Left renal cortex interstitium (tissue), 4 donors: ENCODE data around the gene NRIP1. TPM values are rescaled to one million over a fixed set of nuclear protein-coding genes. Genes with fewer than 3 reads are reported as not detected.

ENCODE experiments used
- DNase-seq, 4 donors: peaks; one replicate each; pipeline ENCODE4 v3.0.0-alpha.2; 2013; ENCODE audit warnings: low read depth in 4 of 4, low spot score in 2 of 4, missing footprints in 1 of 4
- polyA plus RNA-seq, 4 donors: library from polyadenylated mRNA; unstranded; fragments of 120-200 nt; gene quantifications; one replicate each; pipeline ENCODE4 v1.2.1, GENCODE V29; 2013; ENCODE audit not compliant: insufficient read length in 4 of 4

Gene NRIP1
- 10 to 100 TPM; 49.2 to 69.9 (median 58.9) TPM for polyA plus RNA-seq

GRCh38 chr21:15064576-15065391, at the start of gene NRIP1:
NRIP1 (minus strand) TSS chr21:15065000; CDS start chr21:14968192, 96,808 bp downstream.
- peak; percentile 74 to 87 (median 82) for DNase-seq

- no peak for DNase-seq
Measured at GRCh38 chr21:15112858-15113257, 48.1 kb upstream of the NRIP1 start.

GRCh38 chr21:15108801-15109200, 44.0 kb upstream of the NRIP1 start:
- DNase-seq, result no peak

DNA sequence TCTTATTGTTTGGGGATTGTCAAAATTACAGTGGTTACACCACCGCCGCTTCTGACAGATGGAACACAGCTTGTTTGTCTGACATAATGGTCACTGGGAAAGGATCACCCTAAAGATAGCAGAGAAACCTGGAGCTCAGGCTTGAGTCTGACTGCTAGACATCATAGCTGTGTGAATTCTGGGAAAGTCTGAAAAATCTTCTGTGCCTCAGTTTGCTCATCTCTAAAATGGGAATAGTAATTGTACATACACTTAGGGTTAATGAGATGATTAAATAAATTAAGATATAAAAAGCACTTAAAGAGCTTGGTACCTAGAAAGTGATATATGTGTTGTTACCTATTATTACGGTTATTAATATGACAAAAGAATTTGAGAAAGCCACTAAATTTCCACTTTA, 39.7 kb upstream of the NRIP1 start:
- DNase-seq, result no peak

GRCh38 chr21:15098908-15099307, 34.1 kb upstream of the NRIP1 start:
- no peak for DNase-seq

DNA sequence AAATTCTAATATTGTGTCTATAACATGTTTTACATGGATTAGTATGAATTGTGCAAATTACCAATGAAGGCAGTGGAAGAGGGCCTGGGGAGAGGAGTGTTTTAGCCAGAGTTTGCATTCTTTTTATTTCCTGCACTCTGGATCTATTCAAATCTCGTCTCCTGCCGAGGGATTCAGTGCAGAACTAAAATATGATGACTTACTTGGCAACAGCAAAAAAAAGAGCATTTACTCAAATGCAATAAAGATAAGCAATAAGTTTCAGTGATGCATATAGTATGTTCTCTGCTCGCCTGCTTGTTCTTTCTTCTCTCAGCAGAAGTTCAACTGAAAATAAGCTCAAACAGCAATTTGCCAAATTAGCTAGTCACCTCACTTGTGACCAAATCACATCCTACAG, 33.4 kb upstream of the NRIP1 start:
- no peak for DNase-seq

DNA sequence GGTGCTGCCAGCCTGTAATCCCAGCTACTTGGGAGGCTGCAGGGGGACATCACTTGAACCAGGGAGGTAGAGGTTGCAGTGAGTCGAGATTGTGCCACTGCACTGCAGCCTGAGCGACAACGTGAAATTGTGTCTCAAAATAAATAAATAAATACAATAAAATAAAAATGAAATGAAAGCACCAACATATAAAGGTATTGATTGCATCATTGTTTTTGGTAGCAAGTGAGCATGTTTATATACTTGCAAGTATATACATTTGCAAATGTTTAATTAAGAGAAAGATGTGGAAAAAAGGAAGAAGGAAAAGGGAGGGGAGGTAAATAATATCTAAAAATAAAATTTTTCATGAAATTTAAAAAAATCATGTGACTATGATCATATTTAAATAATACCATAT, 32.8 kb upstream of the NRIP1 start:
- no peak for DNase-seq

- DNase-seq, result no peak
Measured at GRCh38 chr21:15096146-15096545, 31.3 kb upstream of the NRIP1 start.

- DNase-seq, result no peak
Measured at GRCh38 chr21:15095326-15095725, 30.5 kb upstream of the NRIP1 start.

DNA sequence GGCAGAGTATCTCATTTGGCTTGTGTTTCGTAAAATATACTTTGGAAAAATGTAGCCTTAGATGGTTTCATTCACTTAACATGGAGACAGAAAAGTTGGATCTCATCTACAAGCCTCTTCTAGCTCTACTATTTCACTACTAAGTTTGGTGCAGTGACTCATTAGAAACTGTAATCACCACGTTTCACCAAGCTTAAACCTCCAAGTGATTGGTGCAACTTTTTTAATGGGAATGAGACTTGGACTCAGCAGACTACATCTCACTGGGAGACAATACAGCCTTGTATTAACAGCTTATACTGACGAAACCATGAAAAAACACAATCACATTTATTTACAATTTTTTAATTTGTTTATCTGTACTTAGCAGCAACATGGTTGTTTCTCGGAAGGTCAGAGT, 29.9 kb upstream of the NRIP1 start:
- no peak for DNase-seq

- no peak for DNase-seq
Measured at GRCh38 chr21:15093216-15093615, 28.4 kb upstream of the NRIP1 start.

- no peak for DNase-seq
Measured at GRCh38 chr21:15092745-15093144, 27.9 kb upstream of the NRIP1 start.

GRCh38 chr21:15090390-15090789, 25.6 kb upstream of the NRIP1 start:
- DNase-seq, result no peak

GRCh38 chr21:15088488-15088887, 23.7 kb upstream of the NRIP1 start:
- no peak for DNase-seq

GRCh38 chr21:15084668-15085067, 19.9 kb upstream of the NRIP1 start:
- no peak for DNase-seq

GRCh38 chr21:15080526-15080925, 15.7 kb upstream of the NRIP1 start:
- no peak for DNase-seq

DNA sequence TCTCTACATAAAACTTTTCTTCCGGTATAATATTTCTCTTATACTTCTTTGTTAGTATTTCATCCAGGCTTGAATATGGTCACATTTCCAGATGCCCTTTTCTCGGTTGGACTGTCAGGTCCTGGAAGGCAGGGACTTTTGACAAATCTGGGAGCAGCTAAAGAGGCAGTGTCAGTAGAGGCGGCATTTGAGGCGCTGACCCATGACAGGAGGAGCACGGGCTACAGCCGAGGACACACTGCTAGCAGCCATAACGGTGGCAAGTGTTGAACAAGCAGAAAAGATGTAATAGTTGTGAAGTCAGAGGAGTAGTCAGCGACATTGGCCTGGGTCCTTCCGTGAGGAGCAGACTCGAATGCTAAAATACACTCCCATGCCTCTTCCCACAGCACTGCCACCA, 14.5 kb upstream of the NRIP1 start:
- DNase-seq, result no peak

DNA sequence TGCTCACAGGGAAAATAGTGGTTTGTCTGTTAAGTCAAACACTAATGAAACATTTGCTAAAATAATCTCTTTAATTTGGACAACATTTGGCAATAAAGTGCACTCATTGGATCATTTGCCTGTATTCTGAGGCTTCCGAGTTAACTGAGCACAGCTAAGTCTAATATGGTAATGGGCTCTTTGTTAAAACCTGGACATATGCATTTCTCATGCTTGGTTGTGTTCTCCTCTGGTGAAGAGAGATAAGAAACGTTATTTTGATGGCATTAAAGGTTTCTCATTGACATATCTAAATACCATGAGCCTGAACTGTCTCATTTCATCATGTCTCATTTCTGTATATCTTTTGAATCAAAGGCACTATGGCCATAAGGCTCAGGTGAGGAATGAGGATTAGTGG, 13.4 kb upstream of the NRIP1 start:
- DNase-seq, result no peak

DNA sequence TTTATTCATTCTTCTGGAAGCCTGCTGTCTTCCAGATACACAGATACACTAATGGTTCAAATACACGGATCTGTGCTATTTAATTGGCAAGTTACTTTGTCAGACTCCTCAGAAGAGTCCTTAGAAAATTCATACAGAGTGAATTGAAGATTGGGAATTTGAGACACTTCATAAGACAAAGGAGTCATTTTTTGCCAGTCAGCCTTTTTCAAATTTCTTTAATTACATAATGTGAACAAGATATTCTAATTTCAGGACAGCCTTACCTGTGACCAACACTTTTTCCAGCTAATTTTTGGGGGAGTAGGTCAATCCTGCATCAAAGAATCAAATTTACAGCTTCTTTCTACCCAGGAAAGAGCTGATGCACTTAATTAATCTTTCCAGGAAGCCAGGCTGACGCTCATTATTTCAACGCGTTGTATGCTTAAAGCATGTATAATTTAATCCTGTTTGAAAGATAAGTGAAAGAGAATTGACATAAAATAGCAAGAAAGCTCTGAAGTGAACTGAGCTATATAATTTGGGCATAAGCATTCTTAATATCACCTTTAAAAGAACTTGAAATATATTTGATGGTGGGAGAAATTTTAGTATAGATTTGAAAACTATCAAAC, 12.8 kb upstream of the NRIP1 start:
- no peak for DNase-seq

- no peak for DNase-seq
Measured at GRCh38 chr21:15076730-15077129, 11.9 kb upstream of the NRIP1 start.

- no peak for DNase-seq
Measured at GRCh38 chr21:15071009-15071408, 6.2 kb upstream of the NRIP1 start.

DNA sequence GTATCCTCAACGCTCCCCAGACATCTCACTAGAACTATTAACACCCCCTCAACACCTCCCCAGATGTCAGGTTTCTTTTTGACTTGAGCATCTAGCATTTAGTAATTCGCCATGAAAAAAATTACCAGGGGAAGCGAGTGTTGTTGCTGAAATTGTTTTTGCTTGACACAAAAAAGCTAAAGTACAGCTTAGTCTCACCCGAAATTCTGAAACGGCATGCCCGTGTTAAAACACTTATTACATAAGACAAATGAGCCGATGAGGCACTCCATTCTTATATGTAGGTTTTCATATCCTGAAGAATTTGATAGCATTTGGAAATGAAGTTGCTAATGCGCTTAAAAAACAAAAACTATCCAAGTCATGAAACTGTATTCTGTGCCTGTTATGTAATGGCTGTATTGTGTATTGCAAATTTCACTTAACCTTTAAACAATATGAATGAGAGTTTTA, 1.3 kb upstream of the NRIP1 start:
- no peak for DNase-seq
